Endodermal cell (in vitro differentiated cells): ENCODE data around the gene PDE8B. TPM values are rescaled to one million over a fixed set of nuclear protein-coding genes. Genes with fewer than 3 reads are reported as not detected.

Experiments used
- DNase-seq: peaks from one replicate; pipeline ENCODE4 v3.0.0-alpha.2; 2017
- H3K27ac ChIP-seq: 2 replicates; pipeline ENCODE4 v1.5.1; 2013; ENCODE audit warnings: mild to moderate bottlenecking, low read depth, low read length, moderate library complexity
- H3K27me3 ChIP-seq: 2 replicates; pipeline ENCODE4 v1.6.1; 2013; ENCODE audit warnings: mild to moderate bottlenecking, low read length, moderate library complexity; ENCODE audit not compliant: insufficient read depth, control insufficient read depth, poor library complexity, severe bottlenecking
- H3K36me3 ChIP-seq: 2 replicates; pipeline ENCODE4 v1.7.0; 2013; ENCODE audit warnings: mild to moderate bottlenecking, low read length, moderate library complexity; ENCODE audit not compliant: control insufficient read depth, insufficient read depth
- H3K4me1 ChIP-seq: one replicate; pipeline ENCODE4 v1.7.0; 2013; ENCODE audit warnings: low read length; ENCODE audit not compliant: control insufficient read depth, insufficient read depth
- H3K4me3 ChIP-seq: 2 replicates; pipeline ENCODE4 v1.5.1; 2013; ENCODE audit warnings: mild to moderate bottlenecking, low read length, moderate library complexity
- H3K9ac ChIP-seq: 2 replicates; pipeline ENCODE4 v1.6.1; 2013; ENCODE audit warnings: mild to moderate bottlenecking, low read length, moderate library complexity; ENCODE audit not compliant: poor library complexity, severe bottlenecking; ENCODE audit errors: extremely low read depth
- H3K9me3 ChIP-seq: 2 replicates; pipeline ENCODE4 v1.6.1; 2013; ENCODE audit warnings: mild to moderate bottlenecking, low read length, moderate library complexity; ENCODE audit not compliant: control insufficient read depth
- H3K27ac Mint-ChIP-seq: 2 replicates; pipeline ENCODE4 v1.8.0; 2020; ENCODE audit warnings: mixed read lengths
- H3K27me3 Mint-ChIP-seq: 2 replicates; pipeline ENCODE4 v1.8.0; 2021; ENCODE audit warnings: mild to moderate bottlenecking, mixed read lengths; ENCODE audit not compliant: insufficient read depth
- H3K36me3 Mint-ChIP-seq: 2 replicates; pipeline ENCODE4 v1.8.0; 2020; ENCODE audit warnings: low read depth, mixed read lengths
- H3K4me1 Mint-ChIP-seq: 2 replicates; pipeline ENCODE4 v1.8.0; 2020; ENCODE audit warnings: mixed read lengths
- H3K4me3 Mint-ChIP-seq: 2 replicates; pipeline ENCODE4 v1.8.0; 2020; ENCODE audit warnings: mild to moderate bottlenecking, moderate library complexity, mixed read lengths
- H3K9me3 Mint-ChIP-seq: 2 replicates; pipeline ENCODE4 v1.8.0; 2020; ENCODE audit warnings: mild to moderate bottlenecking, mixed read lengths
- WGBS, 2 experiments: methylation state at CpG; one replicate each; pipeline versions ENCODE4 v1.1.5 to v1.1.7; 2013; ENCODE audit warnings: missing lambda C conversion rate in 2 of 2, mixed read lengths in 1 of 2; ENCODE audit not compliant: insufficient coverage in 1 of 2, insufficient read length in 1 of 2; 5-methylcytosine and 5-hydroxymethylcytosine counted together
- total RNA-seq, 2 donors: library from RNA; stranded (reverse); fragmentation: NEBNext Ultra II Directional in 1 of 2; extraction: Animal tissue kit (Norgen Biotek cat#: 25700) in 1 of 2; gene quantifications; 2 replicates in 1 of 2; 3 replicates in 1 of 2; pipeline ENCODE4 v1.2.1, GENCODE V29; 2021
- TF ChIP-seq, protein P1 (sequence below): fragments of 200-600 bp; sonication (generic); conservative IDR thresholded peaks from 2 replicates; pipeline ENCODE4 v1.5.0; 2021; ENCODE audit warnings: antibody characterized with exemption, mild to moderate bottlenecking

Gene PDE8B
- total RNA-seq, 2 donors from 2014 or later: 0.20 to 0.51 TPM

DNA sequence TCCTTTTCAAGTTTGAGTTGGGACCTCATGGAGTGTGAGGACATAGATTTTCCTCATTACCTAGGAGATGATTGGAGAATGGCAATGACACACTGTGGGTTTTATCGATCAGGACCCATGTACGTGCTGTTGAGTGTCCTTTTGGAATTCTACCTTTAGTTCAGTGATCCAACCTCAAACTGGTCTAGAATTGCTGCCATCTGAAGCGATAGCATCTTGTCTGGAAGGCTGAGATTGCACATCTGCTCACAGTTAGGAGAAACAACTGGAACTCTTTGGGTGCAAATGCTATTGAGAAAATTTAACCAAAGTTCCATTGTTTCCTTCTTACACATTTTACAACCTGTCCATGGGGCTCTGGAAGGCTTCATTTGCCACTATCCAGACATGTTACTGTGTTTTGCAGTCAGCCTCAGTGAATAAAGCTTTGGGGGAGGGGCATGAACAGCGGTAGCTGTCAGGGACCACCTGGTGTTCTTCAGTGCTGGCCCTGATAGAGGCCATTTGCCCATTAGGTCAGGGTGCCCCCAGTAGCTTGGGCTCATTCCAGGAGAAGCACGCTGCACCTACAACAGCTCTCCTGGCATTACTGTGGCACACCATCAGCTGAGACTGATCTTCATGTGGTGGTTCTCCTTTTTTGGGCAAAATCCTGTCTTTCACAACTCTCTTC, 123.1 kb downstream of the PDE8B start:
- Histone ChIP-seq H3K9ac (no peak overlapping the region), H3K27me3 (no peaks in the 10 kb centered on the region), H3K9me3 (no peaks in the 10 kb centered on the region), H3K4me3 (no peak overlapping the region), H3K27ac (no peak overlapping the region), H3K4me1 (peaks cover 26% of the 10 kb centered on the region), H3K36me3 (no peaks in the 10 kb centered on the region)
- H3K4me1 Mint-ChIP-seq: peaks cover 27% of the 10 kb centered on the region
- H3K27ac Mint-ChIP-seq: no peak overlapping the region
- TF ChIP-seq, protein P1, sequence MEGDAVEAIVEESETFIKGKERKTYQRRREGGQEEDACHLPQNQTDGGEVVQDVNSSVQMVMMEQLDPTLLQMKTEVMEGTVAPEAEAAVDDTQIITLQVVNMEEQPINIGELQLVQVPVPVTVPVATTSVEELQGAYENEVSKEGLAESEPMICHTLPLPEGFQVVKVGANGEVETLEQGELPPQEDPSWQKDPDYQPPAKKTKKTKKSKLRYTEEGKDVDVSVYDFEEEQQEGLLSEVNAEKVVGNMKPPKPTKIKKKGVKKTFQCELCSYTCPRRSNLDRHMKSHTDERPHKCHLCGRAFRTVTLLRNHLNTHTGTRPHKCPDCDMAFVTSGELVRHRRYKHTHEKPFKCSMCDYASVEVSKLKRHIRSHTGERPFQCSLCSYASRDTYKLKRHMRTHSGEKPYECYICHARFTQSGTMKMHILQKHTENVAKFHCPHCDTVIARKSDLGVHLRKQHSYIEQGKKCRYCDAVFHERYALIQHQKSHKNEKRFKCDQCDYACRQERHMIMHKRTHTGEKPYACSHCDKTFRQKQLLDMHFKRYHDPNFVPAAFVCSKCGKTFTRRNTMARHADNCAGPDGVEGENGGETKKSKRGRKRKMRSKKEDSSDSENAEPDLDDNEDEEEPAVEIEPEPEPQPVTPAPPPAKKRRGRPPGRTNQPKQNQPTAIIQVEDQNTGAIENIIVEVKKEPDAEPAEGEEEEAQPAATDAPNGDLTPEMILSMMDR: no peak
- no peaks in the 10 kb centered on the region for H3K9me3 Mint-ChIP-seq
- H3K27me3 Mint-ChIP-seq: peaks cover 32% of the 10 kb centered on the region
- H3K36me3 Mint-ChIP-seq: no peaks in the 10 kb centered on the region
- no peak for DNase-seq
- H3K4me3 Mint-ChIP-seq: no peak overlapping the region
- 80 to 96% methylated on average over 4 to 5 of the region's 5 CpGs for WGBS, 2 experiments

DNA sequence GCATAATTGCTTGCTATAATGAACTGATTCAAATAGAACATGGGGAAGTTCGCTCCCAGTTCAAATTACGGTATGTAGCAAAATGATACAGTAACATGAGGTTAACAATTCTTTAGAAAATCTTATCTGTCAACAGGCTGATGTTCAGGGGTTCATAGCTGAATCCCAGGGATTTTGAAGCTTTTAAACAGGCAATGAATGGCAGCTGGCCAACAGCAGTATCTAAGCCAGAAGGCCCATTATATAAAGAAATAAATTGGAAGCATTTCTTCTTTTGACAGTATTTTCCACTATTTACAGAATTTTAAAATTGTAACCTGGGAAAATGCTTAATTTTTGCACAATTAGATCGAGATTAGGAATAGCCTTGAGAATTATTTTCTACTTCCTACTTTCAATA, 126.8 kb downstream of the PDE8B start:
- Histone ChIP-seq H3K9me3 (no peaks in the 10 kb centered on the region), H3K36me3 (no peaks in the 10 kb centered on the region), H3K27me3 (no peaks in the 10 kb centered on the region), H3K27ac (no peak overlapping the region), H3K9ac (no peak overlapping the region), H3K4me3 (no peak overlapping the region), H3K4me1 (peaks cover 16% of the 10 kb centered on the region)
- WGBS, 2 experiments: 90 to 100% methylated on average over 2 to 3 of the region's 3 CpGs
- Mint-ChIP-seq H3K9me3 (no peaks in the 10 kb centered on the region), H3K27me3 (no peaks in the 10 kb centered on the region), H3K4me3 (no peak overlapping the region), H3K4me1 (peaks cover 41% of the 10 kb centered on the region), H3K27ac (no peak overlapping the region), H3K36me3 (no peaks in the 10 kb centered on the region)
- TF ChIP-seq, protein P1: no peak
- DNase-seq: no peak

DNA sequence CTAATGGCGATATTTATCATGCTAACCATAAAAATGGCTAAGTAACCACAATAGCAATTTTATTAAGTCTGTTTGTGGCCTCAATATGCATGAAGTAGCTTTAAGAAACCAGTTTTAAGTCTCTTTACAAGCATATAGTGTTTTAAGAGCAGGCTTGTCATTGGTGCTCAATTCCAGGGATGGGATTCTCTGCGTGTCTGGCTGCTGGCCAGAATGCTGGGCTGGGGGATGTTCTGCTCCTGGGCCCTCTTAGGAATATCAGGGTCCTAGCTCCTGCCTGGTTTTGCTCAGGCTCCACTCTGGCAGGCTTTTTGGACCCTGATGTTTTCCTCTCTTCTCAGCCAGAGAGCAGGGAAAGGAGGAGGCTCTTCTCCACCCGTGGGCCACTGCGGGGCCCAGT, 127.2 kb downstream of the PDE8B start:
- Histone ChIP-seq H3K27me3 (no peaks in the 10 kb centered on the region), H3K4me1 (peaks cover 16% of the 10 kb centered on the region), H3K4me3 (no peak overlapping the region), H3K9ac (no peak overlapping the region), H3K9me3 (no peaks in the 10 kb centered on the region), H3K27ac (no peak overlapping the region), H3K36me3 (no peaks in the 10 kb centered on the region)
- Mint-ChIP-seq H3K27ac (no peak overlapping the region), H3K4me1 (peaks cover 41% of the 10 kb centered on the region), H3K36me3 (no peaks in the 10 kb centered on the region), H3K4me3 (no peak overlapping the region), H3K27me3 (no peaks in the 10 kb centered on the region), H3K9me3 (no peaks in the 10 kb centered on the region)
- peak; percentile 58 for DNase-seq
- TF ChIP-seq, protein P1: no peak
- 62 to 67% methylated on average over 2 to 4 of the region's 4 CpGs for WGBS, 2 experiments
